Measurements from ENCODE around the gene VSIG10L2.
"Not testable (repeated sequence)": the region's sequence is repeated elsewhere in the genome, so short reads cannot be mapped to it uniquely, and the experiment has no call there.

VSIG10L2 gene

DNA sequence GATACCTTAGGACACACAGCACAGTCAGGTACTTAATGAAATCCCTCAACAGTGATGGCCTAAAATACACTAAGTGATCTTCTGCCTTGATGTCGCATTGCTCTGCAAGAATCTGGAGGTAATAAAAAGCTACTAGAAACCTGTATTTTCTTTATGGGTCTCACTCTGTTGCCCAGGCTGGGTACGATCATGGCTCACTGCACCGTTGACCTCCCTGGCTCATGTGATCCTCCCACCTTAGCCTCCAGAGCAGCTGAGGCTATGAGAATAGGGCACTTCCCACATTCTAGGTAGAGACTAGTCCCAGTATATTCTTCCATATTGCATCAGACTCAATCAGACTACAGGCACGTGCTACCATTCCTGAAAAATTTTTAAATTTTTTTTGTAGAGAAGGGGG, 21.7 kb downstream of the VSIG10L2 start:
- DNase-seq (ENCODE audit: low read depth), result no peak

DNA sequence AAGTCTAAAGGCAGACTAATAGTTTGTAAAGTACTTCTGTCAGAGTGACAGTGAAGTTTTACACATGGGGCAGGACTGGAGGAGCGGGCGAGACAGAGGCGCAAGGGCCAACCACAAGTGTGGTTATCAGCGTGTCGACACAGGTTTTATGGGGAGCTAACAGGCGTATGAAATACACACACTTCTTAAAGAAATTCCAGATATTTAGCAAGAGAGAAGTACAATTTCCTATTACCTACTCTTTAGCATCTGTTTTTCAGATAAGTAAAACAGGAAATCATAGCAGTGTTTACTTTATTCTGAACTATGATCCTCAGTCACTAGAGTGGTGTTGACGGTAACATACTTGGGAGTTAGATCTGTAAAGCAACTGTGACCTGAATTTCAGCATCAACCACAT, 22.5 kb downstream of the VSIG10L2 start:
- no peak for DNase-seq (ENCODE audit: low read depth)

DNA sequence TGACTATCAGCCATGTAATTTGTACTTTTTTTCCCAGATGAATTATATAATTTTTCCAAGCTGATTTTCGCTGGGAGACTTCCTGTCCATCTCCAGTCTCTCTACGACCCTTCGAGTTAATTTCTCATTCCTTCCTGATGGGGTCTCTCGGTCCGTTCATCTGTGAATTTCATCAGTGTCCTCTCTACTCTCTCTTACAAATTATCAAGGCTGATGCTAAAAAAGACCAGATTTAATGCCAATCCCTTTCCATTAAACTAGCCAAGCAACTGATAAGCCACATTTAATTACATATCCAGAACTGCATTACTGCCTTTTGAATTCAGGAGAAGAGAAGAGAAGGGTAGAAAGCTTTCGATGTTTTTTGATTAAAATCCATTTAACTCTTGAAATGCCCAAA, 25.8 kb downstream of the VSIG10L2 start:
- no peak for DNase-seq (ENCODE audit: low read depth)

DNA sequence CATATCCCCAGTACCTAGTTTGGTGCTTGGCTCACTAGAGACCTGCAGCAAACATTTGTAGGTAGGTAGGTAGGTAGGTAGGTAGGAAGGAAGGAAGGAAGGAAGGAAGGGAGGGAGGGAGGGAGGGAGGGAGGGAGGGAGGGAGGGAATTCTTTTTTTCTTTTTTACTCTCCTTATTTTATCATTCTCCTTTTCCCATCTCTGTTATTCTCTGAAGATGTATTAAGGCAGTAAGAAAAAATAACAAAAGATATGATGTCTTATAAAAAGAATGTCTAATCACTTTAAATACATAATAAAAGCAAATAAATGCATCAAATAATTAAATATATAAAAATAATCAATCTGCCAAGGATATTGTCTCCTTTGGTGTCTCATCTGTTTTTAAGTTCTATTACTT, 28.4 kb downstream of the VSIG10L2 start:
- no peak for DNase-seq (ENCODE audit: low read depth)

DNA sequence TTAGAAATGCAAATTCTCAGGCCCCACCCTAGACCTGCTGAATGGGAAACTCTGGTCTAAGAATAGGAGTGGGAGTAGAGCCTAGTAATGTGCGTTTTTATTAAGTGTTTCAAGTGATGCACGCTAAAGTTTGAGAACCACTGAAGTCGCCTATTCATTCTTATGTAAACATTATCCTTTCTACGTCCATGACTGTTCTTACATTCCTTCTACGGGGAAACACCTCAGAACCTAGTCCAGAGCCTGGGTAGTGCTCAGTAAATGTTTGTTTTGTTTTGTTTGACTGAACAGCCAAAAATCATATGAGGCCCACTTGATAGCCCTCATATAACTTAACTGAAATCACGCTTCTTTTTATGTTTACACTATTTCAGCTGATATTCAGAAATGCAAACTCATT, 29.8 kb downstream of the VSIG10L2 start:
- DNase-seq (ENCODE audit: low read depth), result no peak

DNA sequence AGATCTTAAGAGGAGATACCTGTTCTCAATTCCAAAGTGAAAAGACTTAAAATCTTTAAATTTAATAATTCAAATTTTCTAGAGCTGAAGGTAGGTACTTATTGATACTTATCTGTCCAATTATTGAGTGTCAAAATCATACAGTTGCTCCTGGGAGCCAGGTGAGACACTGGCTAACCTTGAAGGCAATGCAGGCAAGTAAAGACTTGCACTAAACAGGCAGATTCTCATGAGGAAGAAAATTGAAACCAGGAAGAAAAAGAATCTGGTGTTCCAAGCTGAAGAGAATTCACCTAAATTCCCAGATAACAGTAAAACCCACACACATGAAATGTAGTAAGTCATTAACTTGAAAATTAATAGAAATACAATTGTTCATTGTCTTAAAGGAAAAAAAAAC, 30.3 kb downstream of the VSIG10L2 start:
- no peak for DNase-seq (ENCODE audit: low read depth)

DNA sequence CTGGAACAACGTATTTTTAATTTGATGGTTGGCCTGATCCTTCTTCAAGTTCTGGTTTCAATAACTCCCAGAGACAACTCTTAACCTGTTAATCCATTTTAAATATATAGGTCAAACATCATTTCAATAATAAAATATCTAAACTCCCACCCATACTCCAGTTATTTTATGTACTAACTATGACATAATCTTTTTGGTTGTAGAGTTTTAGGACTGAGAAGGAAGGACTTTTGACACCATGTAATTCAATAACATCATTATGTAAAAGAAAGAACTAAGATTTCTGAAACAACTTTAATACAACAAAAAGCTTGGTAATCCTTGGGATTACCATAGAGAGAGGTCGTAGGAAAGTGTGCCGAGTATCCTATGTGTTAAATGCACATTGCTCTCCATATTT, 31.5 kb downstream of the VSIG10L2 start:
- no peak for DNase-seq (ENCODE audit: low read depth)

DNA sequence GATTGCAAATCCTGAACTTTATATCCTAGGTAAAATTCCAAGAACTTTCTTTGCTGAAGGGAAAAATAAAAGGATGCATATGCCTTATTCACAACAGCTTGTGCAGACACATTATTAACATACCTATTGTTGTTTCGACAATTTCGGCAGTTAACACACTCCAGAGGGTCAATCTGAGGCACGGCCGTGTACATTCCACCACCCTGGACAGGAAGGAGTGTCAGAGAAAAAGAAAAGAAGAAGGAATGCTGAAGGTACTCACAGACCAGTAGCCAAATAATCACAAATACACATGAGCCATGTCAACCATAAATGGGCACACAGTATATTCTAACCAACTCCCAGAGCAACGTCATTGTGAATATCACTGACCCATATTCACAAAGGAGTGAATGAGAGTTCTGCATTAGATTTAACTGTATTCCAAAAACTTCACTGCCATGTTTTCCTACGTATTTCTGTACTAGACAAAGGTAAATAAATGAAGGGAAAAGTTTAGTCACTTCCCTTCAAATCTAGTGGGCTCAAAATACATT, 32.4 kb downstream of the VSIG10L2 start:
- DNase-seq (ENCODE audit: low read depth), result no peak

DNA sequence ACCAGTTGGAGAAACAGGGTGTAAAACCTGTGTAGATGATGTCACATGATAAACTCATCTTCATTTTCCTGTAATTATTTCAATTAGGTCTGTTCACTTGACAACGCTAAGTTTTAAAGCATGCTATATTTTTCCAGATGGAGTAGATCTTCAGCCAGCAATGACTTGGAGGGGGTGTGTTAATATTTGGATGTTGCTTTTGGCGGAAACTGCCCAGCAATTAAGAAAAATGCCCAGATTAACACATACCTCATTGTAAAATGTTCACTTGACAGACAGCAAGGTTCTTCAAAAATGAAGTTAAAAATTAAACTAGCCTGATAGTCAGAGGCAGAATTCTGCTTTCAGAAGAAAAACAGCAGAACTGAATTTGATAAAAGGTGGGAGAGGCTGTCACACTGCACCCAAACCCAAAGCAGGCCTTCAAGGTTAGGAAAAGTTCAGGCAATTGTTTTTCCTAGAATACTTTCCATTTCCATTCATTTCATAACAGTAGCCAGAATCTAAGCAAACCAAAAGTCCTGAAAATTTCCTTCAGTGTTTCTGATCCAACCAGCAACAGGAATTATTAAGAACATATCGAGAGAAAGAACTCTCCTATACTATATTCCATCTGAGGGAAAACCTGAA, 33.0 kb downstream of the VSIG10L2 start:
- no peak for DNase-seq (ENCODE audit: low read depth)

DNA sequence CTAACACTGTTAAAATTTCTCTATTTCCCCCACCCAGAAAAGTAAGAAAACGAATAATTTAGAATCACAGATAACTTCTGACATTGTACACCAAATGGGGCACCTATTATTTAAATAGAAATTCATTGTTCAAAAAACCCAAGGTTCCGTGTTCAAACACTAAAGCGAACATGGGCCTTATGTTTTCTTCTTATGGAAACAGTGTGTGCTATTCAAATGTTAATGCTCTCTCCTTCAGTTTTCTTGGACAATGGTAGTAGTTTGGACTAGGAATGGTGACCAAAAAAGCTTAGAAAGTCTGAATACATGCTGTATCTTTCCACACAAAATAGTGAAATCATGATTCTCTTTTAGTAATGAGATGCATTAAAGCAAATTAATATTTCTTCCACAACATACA, 33.7 kb downstream of the VSIG10L2 start:
- no peak for DNase-seq (ENCODE audit: low read depth)

DNA sequence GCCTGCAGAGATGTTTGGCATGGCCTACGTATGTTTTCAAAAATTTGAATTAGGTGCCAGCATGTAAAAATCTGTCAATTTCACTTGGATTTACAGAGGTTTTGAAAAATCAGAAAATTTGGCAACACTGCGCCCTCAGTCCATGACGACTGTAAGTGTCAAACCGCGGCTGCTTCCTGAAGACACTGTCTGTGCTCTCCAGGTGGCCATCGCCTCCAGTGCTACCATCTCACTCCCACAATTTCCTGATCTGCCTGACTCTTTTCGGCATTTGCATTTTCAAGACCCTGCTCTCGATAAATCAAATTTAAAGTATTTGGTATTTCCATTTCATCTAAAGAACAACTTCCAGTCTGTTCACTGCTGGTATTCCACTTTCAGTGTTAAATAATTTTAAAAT, 34.6 kb downstream of the VSIG10L2 start:
- DNase-seq (ENCODE audit: low read depth), result no peak

DNA sequence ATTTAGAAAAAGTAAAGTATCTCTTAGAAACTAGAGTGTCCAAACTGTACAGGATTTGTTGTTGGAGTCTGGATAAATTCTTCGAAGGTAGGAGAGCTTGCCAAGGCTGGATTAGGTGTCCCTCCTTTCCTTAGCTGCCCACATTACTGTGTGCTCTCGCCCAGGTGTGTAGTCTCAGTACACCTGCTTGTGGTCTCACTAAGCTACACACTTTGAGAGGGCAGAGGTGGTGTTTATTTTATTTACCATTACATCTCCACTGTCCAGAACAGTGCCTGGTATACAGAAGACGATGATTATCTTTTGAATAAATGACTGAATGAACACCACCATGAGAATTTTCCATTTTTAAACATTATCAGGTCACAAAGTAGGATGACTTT, 36.5 kb downstream of the VSIG10L2 start:
- DNase-seq (ENCODE audit: low read depth), result no peak

DNA sequence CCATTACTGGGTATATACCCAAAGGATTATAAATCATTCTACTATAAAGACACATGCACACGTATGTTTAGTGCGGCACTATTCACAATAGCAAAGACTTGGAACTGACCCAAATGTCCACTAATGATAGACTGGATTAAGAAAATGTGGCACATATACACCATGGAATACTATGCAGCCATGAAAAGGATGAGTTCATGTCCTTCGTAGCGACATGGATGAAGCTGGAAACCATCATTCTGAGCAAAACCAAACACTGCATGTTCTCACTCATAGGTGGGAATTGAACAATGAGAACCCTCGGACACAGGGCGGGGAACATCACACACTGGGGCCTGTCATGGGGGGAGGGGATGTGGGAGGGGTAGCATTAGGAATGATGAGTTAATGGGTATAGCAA, 40.1 kb downstream of the VSIG10L2 start:
- DNase-seq (ENCODE audit: low read depth), result not testable (repeated sequence)

DNA sequence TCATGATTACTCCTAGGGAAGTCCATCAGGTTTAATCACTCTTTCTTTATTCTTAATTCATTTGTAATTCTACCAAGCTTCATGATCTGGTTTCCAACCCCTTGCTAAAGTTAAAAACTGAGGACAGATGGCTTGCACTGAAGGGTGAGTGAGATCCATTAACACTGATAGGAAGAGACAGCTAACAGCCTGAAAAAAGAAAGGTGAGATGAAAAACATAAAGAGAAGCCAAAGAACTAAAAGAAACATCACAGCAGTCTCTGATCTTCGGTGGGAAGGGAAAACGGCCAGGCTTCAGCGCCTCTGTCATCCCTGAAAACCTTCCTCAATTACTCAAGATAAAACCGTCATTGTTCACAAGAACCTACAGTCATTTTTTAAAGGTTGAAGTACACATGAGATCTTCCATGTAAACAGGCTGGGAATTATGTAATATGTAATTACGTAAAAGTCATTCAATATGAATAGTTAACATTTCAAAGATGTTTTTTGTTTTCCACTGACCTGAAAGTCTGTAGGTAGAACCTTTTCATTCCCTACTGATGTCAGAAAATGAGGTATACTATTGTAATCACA, 41.3 kb downstream of the VSIG10L2 start:
- DNase-seq (ENCODE audit: low read depth), result no peak

DNA sequence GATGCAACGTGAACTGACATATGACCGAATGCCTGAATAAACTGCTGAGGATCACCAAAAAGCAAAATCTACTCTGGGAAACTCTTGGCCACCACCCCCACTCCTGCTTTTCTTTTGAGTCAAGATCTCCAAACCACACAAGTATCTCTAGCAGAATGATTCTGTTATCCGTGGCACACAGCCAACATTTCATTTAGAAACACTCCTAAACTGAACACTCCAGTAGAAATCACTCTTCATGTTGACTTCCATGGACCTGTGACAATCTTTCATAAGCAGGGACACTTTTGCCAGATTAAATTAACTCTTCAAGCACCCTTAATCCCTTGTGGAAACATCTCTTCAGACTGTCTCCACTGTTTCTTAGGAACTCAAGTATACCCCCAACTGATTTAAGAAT, 44.4 kb downstream of the VSIG10L2 start:
- no peak for DNase-seq (ENCODE audit: low read depth)

DNA sequence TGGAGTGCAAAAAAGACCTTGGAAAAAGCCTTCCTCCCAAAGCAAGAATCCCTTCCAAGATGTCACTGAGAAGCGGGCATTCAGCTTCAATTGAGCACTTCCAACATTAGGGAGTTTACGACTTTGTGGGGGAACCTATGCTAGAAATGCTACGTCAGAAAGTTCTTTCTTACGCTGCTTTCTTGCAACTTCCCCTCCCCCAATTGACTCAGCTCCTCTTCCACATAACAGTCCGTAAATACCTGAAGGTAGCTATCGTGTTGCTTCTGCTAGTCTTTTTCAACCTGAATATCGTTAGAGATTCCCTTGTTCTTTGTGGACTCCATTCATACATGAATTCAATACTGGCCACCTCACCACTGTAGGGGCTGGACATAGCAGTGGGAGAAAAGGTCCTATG, 47.0 kb downstream of the VSIG10L2 start:
- no peak for DNase-seq (ENCODE audit: low read depth)

DNA sequence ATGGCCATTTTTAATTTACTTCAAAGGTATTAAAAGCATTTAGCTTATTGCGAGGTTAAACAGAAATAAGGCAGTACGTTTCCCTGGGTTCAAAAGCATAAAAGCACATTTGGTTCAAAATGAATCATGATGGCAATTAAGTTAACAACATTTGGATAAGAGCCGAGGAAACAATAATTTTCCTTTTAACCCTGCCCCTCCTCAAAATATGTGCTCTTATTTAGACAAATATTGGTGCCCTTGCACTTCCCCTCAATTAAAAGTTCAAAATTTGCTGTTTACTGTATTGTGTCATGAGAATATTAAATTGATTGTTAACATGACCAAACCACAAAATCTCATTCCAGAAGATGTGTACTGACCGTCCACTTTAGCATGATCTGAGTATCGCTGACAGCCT, 48.7 kb downstream of the VSIG10L2 start:
- DNase-seq (ENCODE audit: low read depth), result no peak

DNA sequence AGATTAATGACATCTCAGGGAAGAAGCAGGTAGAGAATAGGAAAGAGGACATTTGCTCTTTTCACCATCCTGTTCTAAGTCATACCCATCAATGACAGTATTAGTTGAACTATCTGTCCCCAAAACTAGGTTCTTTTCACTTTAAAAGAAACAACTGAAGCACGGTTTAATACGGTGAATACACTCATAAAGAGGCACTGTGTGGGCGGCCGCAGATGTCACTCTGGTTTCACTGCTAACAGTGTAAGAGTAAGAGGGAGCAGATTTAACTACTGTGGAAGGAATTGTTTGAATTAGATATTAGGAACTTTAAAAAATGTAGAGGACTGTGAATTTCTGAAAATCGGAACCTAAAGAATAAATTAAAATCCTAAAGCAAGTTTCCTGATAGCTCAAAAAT, 49.5 kb downstream of the VSIG10L2 start:
- no peak for DNase-seq (ENCODE audit: low read depth)

DNA sequence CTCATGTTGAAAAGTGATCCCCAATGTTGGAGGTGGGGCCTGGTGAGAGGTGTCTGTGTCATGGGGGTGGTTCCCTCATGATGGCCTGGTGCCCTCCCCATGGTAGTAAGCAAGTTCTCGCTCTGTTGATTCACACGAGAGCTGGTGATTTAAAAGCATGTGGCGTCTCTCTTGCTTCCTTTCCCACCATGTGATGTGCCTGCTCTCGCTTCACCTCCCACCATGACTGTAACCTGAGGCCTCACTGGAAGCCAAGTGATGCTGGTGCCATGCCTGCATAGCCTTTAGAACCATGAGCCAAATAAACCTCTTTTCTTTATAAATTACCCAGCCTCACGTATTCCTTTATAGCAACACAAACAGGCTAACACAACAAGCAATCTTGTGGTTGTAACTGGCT, 52.4 kb downstream of the VSIG10L2 start:
- no peak for DNase-seq (ENCODE audit: low read depth)

DNA sequence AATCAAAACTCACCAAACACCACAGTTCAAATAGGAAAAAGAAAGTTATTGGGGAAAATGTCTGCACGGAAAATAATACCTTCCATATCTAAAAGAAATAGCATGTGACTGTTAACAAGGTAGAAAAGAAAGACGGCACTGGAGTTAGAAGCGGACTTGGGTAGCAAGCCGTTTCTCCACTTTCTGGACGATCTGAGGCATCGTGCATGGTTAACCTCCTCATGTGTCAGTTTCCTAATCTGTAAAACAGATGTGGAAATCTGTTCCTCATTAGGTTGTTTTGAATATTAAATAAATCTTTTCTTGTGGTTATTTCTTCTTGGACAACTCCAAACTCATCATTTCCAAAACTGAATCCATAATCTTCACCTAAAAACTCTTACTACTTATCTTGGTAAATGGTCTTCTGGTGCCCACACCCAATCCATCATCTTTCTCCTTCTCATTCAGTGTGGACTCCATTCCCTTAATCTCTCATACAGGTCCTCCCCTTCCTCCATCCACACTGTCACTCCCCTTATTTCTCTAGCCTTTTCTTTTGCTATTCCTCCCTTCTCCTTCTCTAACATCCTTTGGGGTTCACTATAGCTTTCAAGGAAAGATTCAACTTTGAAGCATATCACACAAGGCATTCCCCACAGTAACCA, 53.5 kb downstream of the VSIG10L2 start:
- DNase-seq (ENCODE audit: low read depth), result no peak

DNA sequence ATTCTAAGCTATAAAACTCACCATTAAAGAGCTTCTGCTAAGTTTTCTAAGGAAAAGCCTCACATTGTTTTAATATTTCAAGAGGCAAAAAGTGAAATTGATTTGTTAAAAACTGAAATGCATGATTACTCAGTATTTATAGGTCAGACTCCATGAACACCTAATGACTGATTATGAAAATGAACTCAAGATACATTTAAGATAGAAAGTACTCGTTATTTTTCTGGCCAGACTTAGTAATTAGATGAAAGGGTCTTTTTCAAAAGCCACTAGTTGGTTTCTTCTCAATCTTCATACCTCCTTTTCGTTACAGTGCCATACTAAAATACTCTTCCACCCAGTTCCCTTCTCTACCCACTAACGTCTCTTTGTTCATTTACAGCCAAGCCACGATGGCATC, 56.3 kb downstream of the VSIG10L2 start:
- no peak for DNase-seq (ENCODE audit: low read depth)
